GM19438 (cell line): ENCODE measurements around the gene QTRT2.

Source experiments
- ATAC-seq: cut with Tn5 transposase; IDR thresholded peaks from one replicate; pipeline ENCODE4 v1.9.1; 2021; ENCODE audit warnings: low read depth; ENCODE audit not compliant: unreplicated experiment

QTRT2 gene

GRCh38 chr3:114119776-114120175 lies 63.2 kb downstream of the QTRT2 start:
- no peak for ATAC-seq

DNA sequence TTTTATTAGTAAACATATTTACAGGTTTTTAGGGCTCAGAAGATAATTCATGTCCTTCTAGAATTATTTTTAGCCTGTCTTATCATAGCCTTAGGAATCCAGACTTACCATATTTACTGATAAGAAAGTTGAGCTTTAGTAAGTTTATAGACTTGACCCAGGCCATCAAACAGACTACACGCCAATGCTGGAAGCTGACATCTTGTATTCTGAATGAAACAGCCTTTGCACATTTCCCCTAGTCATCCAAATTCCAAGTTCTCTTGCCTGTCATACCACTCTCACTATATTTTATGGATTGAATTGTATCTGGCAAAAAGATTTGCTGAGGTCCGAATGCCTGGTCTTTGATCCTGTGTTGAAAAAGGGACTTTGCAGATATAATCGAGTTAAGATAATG lies 63.7 kb downstream of the QTRT2 start:
- ATAC-seq: no peak

GRCh38 chr3:114122027-114122709 lies 65.6 kb downstream of the QTRT2 start:
- no peak for ATAC-seq

GRCh38 chr3:114126461-114126860 lies 69.9 kb downstream of the QTRT2 start:
- no peak for ATAC-seq

DNA sequence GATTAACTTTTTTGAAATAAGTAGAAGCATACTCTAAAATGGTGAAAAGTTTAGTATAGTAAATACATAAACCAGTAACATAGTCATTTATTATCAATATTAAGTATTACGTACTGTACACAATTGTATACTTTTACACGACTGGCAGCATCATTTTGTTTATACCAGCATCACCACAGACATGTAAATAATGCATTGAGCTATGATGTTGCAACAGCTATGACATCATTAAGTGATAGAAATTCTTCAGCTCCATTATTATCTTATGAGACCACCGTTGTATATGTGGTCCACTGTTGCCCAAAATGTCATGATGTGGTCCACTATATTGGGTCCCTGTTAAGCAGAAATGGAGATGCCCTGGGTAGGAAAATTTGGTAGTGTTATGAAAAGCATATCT lies 71.0 kb downstream of the QTRT2 start:
- no peak for ATAC-seq

GRCh38 chr3:114128231-114128630 lies 71.7 kb downstream of the QTRT2 start:
- no peak for ATAC-seq

DNA sequence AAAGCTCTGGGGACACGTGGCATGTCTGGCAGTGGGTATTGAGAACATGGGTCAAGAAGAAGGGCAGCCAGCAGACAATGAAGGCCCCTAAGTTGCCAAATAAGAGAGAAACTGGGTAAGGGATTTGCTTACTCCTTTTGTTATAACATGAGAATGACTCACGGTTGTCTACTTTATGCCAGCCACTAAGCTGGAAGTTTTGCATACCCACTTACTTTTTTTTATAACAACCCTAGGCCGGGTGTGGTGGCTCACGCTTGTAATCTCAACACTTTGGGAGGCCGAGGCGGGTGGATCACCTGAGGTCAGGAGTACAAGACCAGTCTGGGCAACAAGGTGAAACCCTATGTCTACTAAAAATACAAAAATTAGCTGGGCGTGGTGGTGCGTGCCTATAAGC lies 72.3 kb downstream of the QTRT2 start:
- ATAC-seq: no peak

DNA sequence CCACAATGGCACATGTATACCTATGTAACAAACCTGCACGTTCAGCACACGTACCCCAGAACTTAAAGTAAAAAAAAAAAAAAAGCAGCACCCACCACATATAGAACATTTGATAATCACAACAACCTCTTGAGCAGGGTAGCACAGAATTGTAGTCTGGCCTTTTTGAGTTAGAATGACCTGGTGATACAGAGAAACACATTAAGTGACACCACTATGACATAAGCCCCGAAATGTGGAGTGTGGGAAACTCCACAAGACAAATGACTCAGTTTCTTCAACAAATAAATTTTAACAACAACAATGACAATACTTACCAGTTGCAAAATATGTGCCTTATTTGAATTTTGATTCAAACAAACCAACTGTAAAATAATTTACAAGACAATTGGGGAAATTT lies 76.0 kb downstream of the QTRT2 start:
- no peak for ATAC-seq

DNA sequence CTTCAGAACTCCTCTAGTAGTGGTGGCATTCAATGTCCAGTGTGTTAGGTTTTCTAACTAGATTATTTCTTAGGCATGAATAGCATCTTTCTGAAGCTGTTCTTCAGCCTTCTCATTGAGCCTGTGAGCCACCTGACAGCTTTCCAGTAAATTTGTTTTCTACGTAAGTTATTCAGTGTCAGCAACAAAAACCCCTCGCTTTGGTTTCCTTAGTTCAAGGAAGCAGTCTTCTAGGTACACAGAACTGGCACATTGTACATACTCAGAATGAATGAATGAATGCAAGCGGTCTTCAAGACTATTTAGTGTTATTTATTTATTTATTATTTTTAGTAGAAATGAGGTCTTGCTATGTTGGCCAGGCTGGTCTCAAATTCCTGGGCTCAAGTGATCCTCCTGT lies 77.4 kb downstream of the QTRT2 start:
- ATAC-seq: no peak
